ENCODE measurements around the gene FAM171A1. TPM values are rescaled to one million over a fixed set of nuclear protein-coding genes. Genes with fewer than 3 reads are reported as not detected.
"Not testable (repeated sequence)": the region's sequence is repeated elsewhere in the genome, so short reads cannot be mapped to it uniquely, and the experiment has no call there.

Gene FAM171A1
- total RNA-seq, 1 donor from 2014 or later: 3.9 TPM

GRCh38 chr10:15295537-15296325, 75.4 kb downstream of the FAM171A1 start:
- intact Hi-C loops (cut with micrococcal nuclease): no loop called here

- intact Hi-C loops (cut with micrococcal nuclease): no loop called here
These were observed 76.9 kb downstream of the FAM171A1 start for GRCh38 chr10:15293862-15294842.

- intact Hi-C loops (cut with micrococcal nuclease): no loop called here
These were observed 80.4 kb downstream of the FAM171A1 start for GRCh38 chr10:15290671-15291070.

- intact Hi-C loops (cut with micrococcal nuclease): no loop called here
These were observed 80.9 kb downstream of the FAM171A1 start for GRCh38 chr10:15290150-15290549.

GRCh38 chr10:15280974-15281373, 90.1 kb downstream of the FAM171A1 start:
- intact Hi-C loops (cut with micrococcal nuclease): no loop called here

- intact Hi-C loops (cut with micrococcal nuclease): no loop called here
These were observed 90.6 kb downstream of the FAM171A1 start for GRCh38 chr10:15280462-15280861.

- intact Hi-C loops (cut with micrococcal nuclease): no loop called here
These were observed 91.9 kb downstream of the FAM171A1 start for GRCh38 chr10:15279236-15279635.

- intact Hi-C loops (cut with micrococcal nuclease): no loop called here
These were observed 92.3 kb downstream of the FAM171A1 start for GRCh38 chr10:15278786-15279185.

GRCh38 chr10:15276039-15276438, 95.0 kb downstream of the FAM171A1 start:
- intact Hi-C loops (cut with micrococcal nuclease): not testable (repeated sequence)

GRCh38 chr10:15269838-15270237, 101.3 kb downstream of the FAM171A1 start:
- intact Hi-C loops (cut with micrococcal nuclease): not testable (repeated sequence)

- intact Hi-C loops (cut with micrococcal nuclease): no loop called here
These were observed 103.6 kb downstream of the FAM171A1 start for GRCh38 chr10:15267496-15267895.

GRCh38 chr10:15266117-15266516, 105.0 kb downstream of the FAM171A1 start:
- intact Hi-C loops (cut with micrococcal nuclease): no loop called here

- intact Hi-C loops (cut with micrococcal nuclease): no loop called here
These were observed 105.5 kb downstream of the FAM171A1 start for GRCh38 chr10:15265558-15265957.

- intact Hi-C loops (cut with micrococcal nuclease): no loop called here
These were observed 106.0 kb downstream of the FAM171A1 start for GRCh38 chr10:15265056-15265455.

GRCh38 chr10:15263657-15264323, 107.3 kb downstream of the FAM171A1 start:
- intact Hi-C loops (cut with micrococcal nuclease): no loop called here

GRCh38 chr10:15262036-15262713, 108.9 kb downstream of the FAM171A1 start:
- intact Hi-C loops (cut with micrococcal nuclease): no loop called here

GRCh38 chr10:15259136-15259535, 112.0 kb downstream of the FAM171A1 start:
- intact Hi-C loops (cut with micrococcal nuclease): no loop called here

GRCh38 chr10:15258255-15258654, 112.8 kb downstream of the FAM171A1 start:
- intact Hi-C loops (cut with micrococcal nuclease): no loop called here

- intact Hi-C loops (cut with micrococcal nuclease): no loop called here
These were observed 115.1 kb downstream of the FAM171A1 start for GRCh38 chr10:15255961-15256360.

- intact Hi-C loops (cut with micrococcal nuclease): no loop called here
These were observed 116.1 kb downstream of the FAM171A1 start for GRCh38 chr10:15254808-15255648.
